Measurements from ENCODE around the gene C16orf86.
"Not testable (repeated sequence)": the region's sequence is repeated elsewhere in the genome, so short reads cannot be mapped to it uniquely, and the experiment has no call there.

C16orf86 gene

GRCh38 chr16:67693517-67694285, 27.1 kb downstream of the C16orf86 start:
- DNase-seq (ENCODE audit: low read depth), result not testable (repeated sequence)

GRCh38 chr16:67694611-67695010, 28.0 kb downstream of the C16orf86 start:
- DNase-seq (ENCODE audit: low read depth), result no peak

- no peak for DNase-seq (ENCODE audit: low read depth)
Measured at GRCh38 chr16:67697422-67698185, 31.0 kb downstream of the C16orf86 start.

GRCh38 chr16:67699265-67699664, 32.7 kb downstream of the C16orf86 start:
- DNase-seq (ENCODE audit: low read depth), result no peak

GRCh38 chr16:67701420-67701819, 34.8 kb downstream of the C16orf86 start:
- no peak for DNase-seq (ENCODE audit: low read depth)

- no peak for DNase-seq (ENCODE audit: low read depth)
Measured at GRCh38 chr16:67702130-67702529, 35.5 kb downstream of the C16orf86 start.

GRCh38 chr16:67703626-67704025, 37.0 kb downstream of the C16orf86 start:
- DNase-seq (ENCODE audit: low read depth), result no peak

GRCh38 chr16:67704110-67704509, 37.5 kb downstream of the C16orf86 start:
- DNase-seq (ENCODE audit: low read depth), result no peak

- no peak for DNase-seq (ENCODE audit: low read depth)
Measured at GRCh38 chr16:67707210-67707609, 40.6 kb downstream of the C16orf86 start.

- no peak for DNase-seq (ENCODE audit: low read depth)
Measured at GRCh38 chr16:67707790-67708189, 41.2 kb downstream of the C16orf86 start.

- no peak for DNase-seq (ENCODE audit: low read depth)
Measured at GRCh38 chr16:67708368-67708771, 41.8 kb downstream of the C16orf86 start.

- no peak for DNase-seq (ENCODE audit: low read depth)
Measured at GRCh38 chr16:67709050-67709449, 42.4 kb downstream of the C16orf86 start.

- DNase-seq (ENCODE audit: low read depth), result no peak
Measured at GRCh38 chr16:67710607-67711006, 44.0 kb downstream of the C16orf86 start.

- DNase-seq (ENCODE audit: low read depth), result no peak
Measured at GRCh38 chr16:67713647-67714273, 47.1 kb downstream of the C16orf86 start.

GRCh38 chr16:67714522-67714921, 47.9 kb downstream of the C16orf86 start:
- no peak for DNase-seq (ENCODE audit: low read depth)

- DNase-seq (ENCODE audit: low read depth), result no peak
Measured at GRCh38 chr16:67716097-67716496, 49.5 kb downstream of the C16orf86 start.

Data from stimulated activated CD8-positive, alpha-beta memory T cell treated with anti-CD3 and anti-CD28 coated beads, Interleukin-4, amount 100 ng/mL, for 24 hours (primary cell).